Measurements from ENCODE around the gene MEST.
"Not testable (repeated sequence)": the region's sequence is repeated elsewhere in the genome, so short reads cannot be mapped to it uniquely, and the experiment has no call there.

MEST gene

DNA sequence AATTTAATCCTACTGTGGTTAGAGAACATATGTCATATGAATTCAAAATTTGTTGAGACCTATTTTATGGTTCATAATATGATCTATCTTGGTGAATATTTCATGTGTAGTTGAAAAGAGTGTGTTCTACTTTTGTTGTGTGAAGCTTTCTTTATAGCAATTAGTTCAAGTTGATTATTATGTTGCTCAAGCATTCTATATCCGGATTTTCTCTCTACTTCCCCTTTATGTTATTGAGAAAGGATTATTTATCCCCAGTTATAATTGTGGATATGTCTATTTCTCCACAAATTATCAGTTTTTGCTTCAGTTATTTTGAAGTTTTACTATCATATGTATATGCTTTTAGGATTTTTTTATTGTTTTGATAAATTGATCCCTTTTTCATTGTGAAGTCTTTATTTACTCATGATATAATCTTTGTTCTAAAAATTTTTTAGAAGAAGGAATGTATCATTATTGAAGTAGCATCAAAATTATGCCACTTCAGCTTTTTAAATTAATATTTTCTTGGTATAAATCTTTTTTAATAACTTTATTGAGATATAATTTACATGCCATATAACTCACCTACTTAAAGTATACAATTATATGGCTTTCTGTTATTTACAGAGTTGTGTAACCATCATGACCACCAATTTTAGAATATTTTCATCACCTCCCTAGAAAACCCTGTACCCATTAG is 12.0 kb upstream of the MEST start:
- DNase-seq, result no peak

DNA sequence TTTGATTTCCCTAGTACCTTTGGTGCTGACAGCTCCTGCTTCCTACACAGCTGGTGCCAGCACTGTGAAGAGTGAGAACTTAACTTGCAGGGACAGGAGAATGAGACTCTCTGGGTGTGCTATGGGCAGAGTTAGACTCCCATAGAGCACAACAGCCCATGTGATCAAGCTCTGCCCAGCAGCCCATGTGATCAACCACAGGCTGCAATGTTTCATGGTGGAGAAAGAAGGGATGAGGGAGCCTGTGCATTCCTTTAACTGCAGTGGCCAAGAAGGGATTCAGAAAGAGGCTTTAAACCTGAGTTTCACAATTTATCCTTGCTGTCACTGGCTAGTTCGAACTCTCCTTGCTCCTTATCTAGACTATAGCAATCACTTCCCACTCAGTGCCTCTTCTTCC is 10.0 kb upstream of the MEST start:
- DNase-seq, result no peak

DNA sequence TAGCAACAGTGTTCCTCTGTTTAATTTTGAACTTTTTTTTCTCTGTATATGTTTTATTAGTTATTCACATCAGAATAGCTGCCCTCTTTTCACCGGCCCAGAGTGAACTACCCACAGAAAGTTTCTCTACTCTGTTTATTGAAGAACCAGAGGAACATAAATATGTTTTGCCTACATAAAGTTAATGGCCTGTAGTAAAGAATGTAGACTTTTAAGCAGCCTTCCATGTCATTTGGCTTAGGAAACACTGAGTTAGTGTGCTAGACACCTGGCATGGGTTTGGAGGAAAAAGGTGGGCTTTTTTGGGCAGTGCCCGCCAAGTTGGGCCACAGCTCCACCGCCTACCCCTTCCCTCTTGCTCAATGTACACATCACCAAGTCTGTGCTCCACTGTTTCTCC is 8.9 kb upstream of the MEST start:
- DNase-seq, result no peak

DNA sequence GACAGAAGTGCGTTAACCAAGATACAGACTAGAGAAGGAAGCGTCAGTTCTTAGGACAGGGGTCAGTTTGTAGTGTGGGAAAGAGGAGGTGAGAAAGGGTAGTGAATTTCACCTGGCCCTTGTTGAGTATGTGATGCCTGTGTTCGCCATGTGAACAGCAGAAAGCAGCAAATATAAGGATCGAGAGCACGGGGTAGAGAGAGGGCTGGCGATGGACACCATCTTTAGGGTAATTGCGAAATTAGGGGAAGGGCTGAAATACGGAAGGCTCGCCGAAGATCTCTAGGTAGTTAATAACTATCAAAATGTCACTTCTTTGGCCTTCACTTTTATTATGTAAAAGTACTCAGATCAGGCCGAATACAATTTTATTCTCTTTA is 6.2 kb upstream of the MEST start:
- DNase-seq, result no peak

DNA sequence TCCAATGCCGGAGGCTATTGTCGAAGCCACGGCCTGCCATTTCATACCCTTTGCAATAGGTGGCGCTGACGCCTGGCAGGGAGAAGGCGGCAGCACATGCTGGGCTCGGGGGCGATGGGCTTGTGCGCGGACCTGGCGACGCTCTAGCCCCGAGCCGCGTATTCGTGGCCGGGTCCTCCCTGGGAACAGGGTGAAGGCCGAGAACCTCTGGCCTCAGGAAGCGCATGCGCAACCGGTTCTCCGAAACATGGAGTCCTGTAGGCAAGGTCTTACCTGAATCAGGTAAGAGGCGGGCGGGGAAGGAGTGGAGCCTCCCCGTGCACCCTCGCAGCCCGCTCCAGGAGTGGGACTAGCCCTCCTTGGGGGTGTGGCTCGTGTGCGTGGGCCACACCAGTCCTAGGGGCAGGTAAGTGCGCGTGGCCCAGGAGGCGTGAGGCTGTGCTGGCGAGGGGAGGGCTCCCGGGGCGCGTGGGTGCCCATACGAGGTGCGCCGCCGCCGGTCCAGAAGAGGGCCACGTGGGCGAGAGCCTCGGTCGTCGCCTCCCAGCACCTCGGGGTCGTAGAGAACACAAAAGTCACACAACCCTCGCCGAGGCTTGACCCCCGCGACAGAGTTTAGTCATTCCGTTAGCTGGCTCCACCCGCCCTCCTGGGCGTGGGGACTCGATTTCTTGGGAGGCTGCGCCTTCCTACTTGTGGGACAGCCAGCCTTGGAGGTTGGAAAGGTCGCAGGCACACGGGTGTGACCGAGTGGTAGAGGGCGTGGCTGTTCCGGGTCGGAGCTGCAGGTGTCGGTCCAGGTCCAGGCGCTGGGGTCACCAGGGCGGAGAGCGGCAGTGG is 5.6 kb upstream of the MEST start:
- peak; percentile 73 for DNase-seq

DNA sequence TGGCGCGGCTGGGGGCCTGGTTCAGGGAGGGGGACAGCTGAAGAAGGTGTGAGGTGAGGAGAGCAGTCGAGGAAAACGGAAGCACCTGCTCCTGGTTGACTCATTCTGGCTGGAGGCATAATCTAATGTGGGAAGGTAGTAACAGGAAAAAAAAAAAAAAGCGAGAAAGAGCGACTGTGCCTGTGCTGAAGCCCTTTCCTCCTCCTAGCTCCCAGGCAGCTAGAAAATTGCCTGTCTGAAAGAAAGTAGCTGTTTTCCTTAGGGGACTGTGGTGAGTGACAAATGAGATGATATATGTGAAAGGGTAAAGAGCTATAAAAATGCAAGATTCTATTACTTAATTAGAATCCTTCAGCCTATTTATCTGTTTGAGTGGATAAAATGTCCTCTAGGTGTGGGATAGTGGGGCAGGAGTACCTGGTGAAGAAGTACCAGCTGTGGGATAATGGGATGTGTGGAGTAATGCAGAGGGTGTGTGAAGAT is 4.9 kb upstream of the MEST start:
- DNase-seq, result no peak

DNA sequence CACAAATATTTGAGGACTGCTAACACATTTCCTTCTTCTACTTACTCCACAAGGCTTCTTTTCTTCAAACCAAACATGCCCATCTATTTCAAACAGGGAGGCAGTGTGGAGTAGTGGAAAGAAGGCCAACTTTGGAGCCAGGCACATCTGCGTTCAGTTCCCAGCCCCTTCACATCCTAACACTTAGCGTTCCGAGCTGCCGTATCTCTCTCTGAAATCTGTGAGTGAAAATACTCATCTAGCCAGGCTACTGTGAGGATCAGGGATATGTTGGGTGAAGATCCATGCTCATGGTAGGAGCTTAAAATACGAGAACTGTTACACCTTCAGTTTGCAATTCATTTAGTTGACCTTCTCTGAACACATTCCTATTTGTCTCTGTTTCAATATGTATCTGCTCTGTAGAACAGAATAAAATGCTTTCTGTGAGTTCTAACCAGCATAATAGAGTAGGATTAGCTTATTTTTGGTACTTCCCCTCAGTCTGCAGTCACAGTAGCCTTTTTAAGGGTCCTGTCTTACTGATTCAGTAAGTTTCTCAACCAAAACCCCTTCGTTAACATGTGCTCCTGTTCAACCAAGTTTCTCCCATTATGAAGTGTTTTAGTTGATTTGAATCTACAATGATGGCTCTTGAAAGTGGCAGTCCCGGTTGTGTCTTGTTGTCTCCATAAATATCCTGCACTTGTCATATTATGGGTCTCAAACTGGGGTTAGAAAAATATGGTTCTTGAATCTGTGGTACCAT is 3.3 kb upstream of the MEST start:
- no peak for DNase-seq

DNA sequence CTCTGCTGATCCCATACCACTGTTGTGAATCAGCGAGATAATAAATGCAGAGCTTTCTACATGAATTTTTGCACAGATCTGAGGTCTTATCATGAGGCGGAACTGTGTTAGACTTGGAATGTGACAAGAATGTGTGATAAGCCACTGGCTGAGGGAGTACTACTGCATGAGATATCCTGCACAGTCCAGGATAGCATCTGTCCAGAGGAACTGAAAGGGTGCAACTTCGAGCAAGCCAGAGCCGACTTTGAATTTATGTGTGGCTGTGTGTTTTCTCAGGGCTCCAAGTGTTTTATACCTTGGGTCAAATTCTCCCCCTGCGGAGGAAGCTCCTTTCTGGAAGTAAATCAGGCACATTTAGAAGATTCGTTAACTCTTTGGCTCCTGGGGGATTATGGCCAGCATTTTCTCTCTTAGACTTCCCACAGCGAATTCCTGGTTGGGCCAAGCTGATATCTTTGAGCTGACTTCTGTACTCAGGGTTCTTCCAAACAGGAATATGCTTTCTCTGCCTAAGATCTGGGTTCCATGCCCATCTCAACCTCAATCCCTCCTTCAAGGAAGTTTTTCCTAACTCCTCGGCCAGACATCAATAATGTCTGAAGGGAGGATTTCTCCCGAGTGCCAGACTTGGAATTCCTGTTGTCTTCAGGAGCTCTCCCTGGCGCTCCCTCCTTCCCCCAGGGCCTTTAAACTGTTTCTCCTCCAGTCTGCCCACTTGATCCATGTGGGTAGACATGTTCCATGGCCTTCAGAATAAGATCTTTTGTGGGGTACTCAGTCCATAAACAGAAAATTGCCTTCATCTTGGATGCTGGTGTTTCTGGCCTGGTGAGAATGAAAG is 2.5 kb upstream of the MEST start:
- peak; percentile 65 for DNase-seq

DNA sequence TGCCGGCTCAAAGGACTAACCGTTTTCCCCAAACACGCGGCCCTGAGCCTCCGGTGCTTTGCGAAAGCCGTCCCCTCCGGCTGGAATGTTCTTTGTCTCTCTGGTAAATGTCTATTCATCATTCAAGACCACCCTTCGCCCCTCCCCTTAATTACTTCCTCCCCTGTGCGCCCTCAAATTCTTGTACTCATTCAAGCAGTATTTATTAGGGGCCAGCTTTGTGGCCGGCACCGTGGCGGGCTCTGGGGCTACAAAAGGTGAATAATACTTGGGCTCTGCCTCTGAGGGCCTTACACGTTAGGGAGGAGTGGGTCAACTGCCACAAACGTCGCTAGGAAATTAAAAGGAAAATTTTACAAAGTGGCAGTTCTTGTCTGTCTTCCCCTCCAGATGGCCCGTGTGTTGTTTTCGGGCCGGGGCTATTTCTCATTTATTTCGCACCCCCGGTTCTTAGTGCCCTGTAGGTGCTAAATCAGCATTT is 1.5 kb upstream of the MEST start:
- peak; percentile 81 for DNase-seq

DNA sequence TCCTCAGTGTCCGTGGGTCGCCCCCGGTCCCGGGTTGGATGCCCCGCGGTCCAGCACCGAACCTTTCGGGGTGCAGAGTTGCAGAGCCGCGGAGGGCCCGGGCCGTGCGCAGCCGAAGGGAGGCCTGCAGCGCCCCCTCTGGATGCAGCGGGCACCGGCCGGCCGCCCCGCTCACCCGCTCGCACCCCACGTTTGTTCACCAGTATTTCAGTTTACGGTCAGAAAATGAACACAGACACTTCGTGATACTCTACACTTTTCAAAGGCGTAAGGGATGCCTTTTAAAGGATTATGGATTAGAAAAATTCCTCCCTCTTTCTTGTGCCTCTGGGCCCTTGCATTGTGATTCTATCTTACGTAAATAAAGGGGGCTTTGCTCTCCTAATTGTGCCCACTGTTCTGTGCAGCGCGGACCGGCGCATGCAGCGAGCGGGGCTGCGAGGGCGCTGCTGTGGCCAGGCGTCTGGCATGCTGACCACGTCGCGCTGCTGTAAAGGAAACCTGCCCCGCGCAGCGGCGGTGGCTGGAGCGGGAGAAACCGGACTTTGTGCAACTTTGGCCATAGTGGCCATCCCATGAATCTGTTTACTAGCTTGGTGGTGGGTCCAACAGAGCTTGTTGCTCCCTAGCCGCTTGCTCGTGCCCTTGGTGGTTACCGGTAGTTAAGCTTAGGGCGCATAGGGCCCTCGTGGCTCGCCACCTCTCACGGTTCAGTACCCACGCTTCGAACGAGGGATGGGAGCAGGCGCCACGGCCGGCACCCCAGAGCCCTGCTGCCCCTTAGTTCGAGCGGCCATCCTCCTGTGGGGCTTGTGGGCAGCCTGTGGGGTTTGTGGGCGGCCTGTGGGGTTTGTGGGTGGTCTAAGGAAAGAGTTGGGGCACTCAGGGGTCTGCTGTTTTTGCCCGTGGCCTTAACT is 739 bp upstream of the MEST start:
- DNase-seq, result peak; percentile 81

DNA sequence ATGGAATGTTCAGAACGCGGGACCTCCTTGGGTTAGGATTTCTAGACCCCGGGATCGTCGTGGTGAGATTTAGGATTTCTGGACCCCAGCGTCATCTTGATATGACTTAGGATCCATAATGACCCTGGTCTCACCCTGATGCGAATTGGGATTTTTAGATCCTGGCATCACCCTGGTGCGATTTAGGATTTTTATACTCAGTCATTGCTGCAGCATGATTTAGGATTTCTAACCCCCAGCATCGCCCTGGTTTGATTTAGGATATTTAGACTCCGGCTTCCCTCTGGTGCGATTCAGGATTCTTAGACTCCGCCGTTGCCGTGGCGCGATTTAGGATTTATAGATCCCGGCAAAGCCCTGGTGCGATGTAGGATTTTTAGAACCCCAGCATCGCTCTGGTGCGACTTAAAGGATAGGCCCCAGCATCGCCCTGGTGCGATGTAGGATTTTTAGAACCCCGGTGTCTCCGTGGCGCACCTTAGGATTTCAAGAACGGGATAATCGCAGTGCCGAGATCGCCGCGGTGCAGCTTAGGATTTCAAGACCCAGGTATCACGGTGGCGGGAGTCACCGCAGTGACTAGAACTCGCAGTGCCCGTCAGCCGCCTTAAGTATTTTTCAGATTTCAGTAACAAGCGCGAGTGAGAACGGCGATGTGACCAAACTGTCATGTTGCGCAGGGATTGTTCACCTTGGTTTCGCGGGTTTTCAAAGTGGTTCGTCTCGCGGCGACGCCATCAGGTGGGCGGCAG is 814 bp downstream of the MEST start:
- no peak for DNase-seq

DNA sequence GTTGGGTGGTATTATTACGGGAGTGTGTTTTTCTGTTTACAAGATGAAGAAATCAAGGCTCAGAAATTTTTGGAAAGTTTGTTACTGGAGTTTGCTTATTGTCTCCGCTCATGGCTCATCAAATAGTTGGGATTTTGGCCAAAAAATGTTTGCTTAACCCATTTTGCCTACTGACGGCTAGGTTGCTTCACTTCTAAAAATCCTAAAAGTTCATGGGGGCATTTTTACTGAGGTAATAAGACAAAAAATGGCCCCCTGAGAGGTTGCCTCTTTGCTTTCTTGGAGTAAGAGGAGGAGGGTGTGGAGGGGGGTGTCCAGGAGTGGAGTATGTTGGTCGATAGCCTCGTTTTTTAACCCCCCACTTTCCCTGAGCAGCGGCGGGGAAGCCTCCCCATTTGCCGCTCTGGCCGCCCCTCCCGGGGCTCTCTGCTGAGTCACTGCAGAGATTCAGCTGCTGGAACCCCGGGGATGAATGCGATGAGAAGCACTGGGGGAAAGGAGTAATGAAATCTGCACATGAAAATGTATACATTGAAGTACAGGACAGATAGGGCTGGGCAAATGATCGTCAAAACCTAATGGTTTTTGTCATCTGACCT is 1.5 kb downstream of the MEST start:
- no peak for DNase-seq

DNA sequence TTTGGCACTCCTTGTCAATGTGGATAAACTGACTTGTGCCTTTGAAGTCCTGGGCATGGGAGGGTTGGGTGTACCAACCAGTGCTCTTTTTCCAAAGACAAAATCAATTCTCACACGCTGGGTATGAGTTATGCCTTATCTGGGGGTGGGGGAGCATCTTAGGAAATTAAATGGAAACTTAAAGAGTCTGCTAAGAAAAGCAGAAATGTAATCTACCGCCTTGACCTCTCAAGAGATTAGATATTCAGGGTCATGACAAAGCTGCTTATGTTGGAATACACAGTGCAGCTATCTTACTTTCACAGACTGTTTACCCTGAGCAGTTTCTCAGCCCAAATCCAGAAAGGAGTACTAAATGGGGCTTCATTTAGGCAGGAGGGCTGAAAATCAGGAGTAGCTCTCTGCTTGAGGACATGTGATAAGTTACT is 2.6 kb downstream of the MEST start:
- no peak for DNase-seq

DNA sequence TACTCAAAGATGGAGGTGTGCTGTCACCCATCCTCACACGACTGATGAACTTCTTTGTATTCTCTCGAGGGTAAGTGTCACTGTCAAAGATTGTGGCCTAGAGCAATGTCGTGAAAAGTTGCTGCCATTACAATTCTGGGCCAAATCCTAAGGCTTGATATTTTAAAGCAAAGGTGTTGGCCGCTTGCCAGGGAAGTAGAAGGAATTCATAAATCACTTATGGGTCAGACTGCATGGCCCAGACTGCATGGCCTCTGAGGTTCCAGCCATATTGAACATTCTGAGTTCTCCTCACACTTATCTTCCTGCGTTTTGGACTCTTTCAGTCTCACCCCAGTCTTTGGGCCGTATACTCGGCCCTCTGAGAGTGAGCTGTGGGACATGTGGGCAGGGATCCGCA is 8.6 kb downstream of the MEST start:
- DNase-seq, result no peak

DNA sequence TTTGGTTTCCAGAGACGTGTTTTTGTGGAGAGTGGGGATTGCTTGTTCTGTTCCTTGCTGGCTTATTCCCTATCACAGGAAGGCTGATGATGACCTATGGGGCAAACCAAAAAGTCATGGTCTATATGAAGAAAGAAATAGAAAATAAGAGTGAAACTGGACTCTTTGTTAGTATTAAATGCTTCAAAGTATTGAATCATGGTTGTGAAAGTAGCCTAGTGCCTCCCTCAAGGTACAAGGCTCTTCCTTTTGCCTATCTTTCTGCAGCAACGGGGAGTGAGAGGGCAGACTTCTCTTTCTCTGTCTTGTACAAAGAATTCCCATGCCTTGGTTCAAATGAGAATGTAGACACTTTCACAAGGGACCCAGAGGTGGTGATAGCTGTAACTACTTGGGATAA is 9.0 kb downstream of the MEST start:
- no peak for DNase-seq

DNA sequence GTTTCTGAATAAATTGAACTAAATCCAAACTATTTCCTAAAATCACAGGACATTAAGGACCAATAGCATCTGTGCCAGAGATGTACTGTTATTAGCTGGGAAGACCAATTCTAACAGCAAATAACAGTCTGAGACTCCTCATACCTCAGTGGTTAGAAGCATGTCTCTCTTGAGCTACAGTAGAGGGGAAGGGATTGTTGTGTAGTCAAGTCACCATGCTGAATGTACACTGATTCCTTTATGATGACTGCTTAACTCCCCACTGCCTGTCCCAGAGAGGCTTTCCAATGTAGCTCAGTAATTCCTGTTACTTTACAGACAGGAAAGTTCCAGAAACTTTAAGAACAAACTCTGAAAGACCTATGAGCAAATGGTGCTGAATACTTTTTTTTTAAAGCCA is 13.9 kb downstream of the MEST start:
- DNase-seq, result no peak

DNA sequence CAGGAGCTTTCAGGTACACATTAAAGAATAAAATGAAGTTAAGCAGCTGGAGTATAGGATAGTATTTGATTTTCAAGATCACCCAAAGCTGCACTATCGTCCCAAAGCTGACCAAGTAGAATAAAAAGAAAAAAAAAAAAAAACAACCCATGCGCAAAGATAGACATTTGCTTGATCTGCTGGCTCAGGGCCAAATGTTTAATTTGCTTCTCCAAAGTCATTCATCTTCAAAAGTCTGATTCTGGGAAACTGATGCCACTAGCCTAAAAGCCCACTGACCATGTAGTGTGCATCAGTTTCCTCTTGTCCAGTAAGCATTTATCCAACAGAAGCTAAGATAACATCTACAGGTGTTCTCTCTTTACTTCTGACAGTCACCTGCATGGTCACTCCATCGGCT is 14.5 kb downstream of the MEST start:
- DNase-seq, result no peak

DNA sequence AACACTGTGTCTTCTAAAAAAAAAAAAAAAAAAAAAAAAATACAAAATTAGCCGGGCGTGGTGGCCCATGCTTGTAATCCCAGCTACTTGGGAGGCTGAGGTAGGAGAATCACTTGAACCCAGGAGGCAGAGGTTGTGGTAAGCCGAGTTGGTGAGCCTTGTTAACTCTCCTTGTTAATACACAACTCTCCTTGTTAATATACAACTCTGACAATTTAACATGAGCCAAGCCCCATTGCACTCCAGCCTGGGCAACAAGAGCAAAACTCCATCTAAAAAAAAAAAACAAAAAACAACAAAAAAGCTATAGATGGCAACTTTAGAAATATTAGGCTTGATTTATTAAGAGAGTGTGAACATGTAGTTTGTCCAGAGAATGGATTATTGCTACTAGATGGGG is 20.2 kb downstream of the MEST start:
- not testable (repeated sequence) for DNase-seq

DNA sequence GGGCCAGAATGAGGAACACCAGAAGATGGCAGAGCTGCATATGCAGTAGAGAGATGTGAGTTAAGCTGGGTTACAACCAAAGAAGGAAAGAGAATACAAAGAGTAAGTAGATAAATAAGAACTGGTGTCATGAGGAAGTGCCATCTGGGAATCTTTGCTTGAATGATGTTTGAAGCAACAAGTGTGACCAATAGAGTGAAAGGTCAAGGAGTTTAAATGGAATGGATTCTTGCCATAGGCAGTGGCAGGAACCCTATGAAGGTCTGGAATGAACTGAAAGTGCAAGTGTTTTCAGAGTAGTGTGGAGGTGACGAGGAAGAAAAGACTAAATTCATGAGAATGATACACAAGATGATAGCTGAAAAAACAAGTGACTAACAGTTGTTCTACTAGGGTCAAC is 21.6 kb downstream of the MEST start:
- DNase-seq, result no peak
